Right renal pelvis (tissue), 4 donors: ENCODE results near the gene RAB6D. TPM values are rescaled to one million over a fixed set of nuclear protein-coding genes. Genes with fewer than 3 reads are reported as not detected.
"Not testable (repeated sequence)": the region's sequence is repeated elsewhere in the genome, so short reads cannot be mapped to it uniquely, and the experiment has no call there.

ENCODE experiments used
- DNase-seq, 4 donors: peaks; one replicate each; pipeline ENCODE4 v3.0.0-alpha.2; 2013; ENCODE audit warnings: low read depth in 4 of 4, low spot score in 3 of 4, missing footprints in 1 of 4
- polyA plus RNA-seq, 4 donors: library from polyadenylated mRNA; unstranded; fragments of 120-200 nt; gene quantifications; one replicate each; pipeline ENCODE4 v1.2.1, GENCODE V29; 2013; ENCODE audit not compliant: insufficient read length in 4 of 4

Gene RAB6D
- 1 to 10 TPM in 3 of 4 donors, under 1 TPM in 1; 0.96 to 2.2 (median 1.6) TPM for polyA plus RNA-seq

- DNase-seq = not testable (repeated sequence)
Observed at GRCh38 chr2:131363703-131364186, at the start of gene RAB6D. Gene RAB6D, minus strand, starts transcription at chr2:131364168. Its CDS starts 448 bp downstream, at chr2:131363720.

GRCh38 chr2:131413148-131413747 lies 49.3 kb upstream of the RAB6D start:
- peak; percentile 28 to 58 (median 48) for DNase-seq

- no peak for DNase-seq
Observed at GRCh38 chr2:131410173-131410572, 46.2 kb upstream of the RAB6D start.

GRCh38 chr2:131408778-131409177 lies 44.8 kb upstream of the RAB6D start:
- DNase-seq = no peak

- no peak for DNase-seq
Observed at GRCh38 chr2:131408207-131408606, 44.2 kb upstream of the RAB6D start.

GRCh38 chr2:131404753-131405152 lies 40.8 kb upstream of the RAB6D start:
- DNase-seq = no peak

- DNase-seq = no peak
Observed at GRCh38 chr2:131402320-131403039, 38.5 kb upstream of the RAB6D start.

GRCh38 chr2:131400849-131401248 lies 36.9 kb upstream of the RAB6D start:
- DNase-seq = no peak

GRCh38 chr2:131400441-131400840 lies 36.5 kb upstream of the RAB6D start:
- DNase-seq = not testable (repeated sequence)

GRCh38 chr2:131396209-131396608 lies 32.2 kb upstream of the RAB6D start:
- DNase-seq = not testable (repeated sequence)

- not testable (repeated sequence) for DNase-seq
Observed at GRCh38 chr2:131395024-131395645, 31.2 kb upstream of the RAB6D start.

GRCh38 chr2:131394147-131394931 lies 30.4 kb upstream of the RAB6D start:
- DNase-seq = no peak

- DNase-seq = not testable (repeated sequence)
Observed at GRCh38 chr2:131391953-131392352, 28.0 kb upstream of the RAB6D start.

- DNase-seq = not testable (repeated sequence)
Observed at GRCh38 chr2:131391471-131391870, 27.5 kb upstream of the RAB6D start.

- not testable (repeated sequence) for DNase-seq
Observed at GRCh38 chr2:131390495-131391130, 26.6 kb upstream of the RAB6D start.

GRCh38 chr2:131389657-131390056 lies 25.7 kb upstream of the RAB6D start:
- DNase-seq = no peak

GRCh38 chr2:131388834-131389233 lies 24.9 kb upstream of the RAB6D start:
- not testable (repeated sequence) for DNase-seq

GRCh38 chr2:131373111-131373510 lies 9.1 kb upstream of the RAB6D start:
- DNase-seq = not testable (repeated sequence)

- DNase-seq = no peak
Observed at GRCh38 chr2:131369954-131370353, 6.0 kb upstream of the RAB6D start.

GRCh38 chr2:131368493-131369066 lies 4.6 kb upstream of the RAB6D start:
- not testable (repeated sequence) for DNase-seq
